ENCODE measurements around the gene GET4. TPM values are rescaled to one million over a fixed set of nuclear protein-coding genes. Genes with fewer than 3 reads are reported as not detected.

GET4 gene
- total and polyA plus RNA-seq, 2 of the 4 experiments (the other 2 are of a cell fraction), result 11.3 to 30.9 TPM

DNA sequence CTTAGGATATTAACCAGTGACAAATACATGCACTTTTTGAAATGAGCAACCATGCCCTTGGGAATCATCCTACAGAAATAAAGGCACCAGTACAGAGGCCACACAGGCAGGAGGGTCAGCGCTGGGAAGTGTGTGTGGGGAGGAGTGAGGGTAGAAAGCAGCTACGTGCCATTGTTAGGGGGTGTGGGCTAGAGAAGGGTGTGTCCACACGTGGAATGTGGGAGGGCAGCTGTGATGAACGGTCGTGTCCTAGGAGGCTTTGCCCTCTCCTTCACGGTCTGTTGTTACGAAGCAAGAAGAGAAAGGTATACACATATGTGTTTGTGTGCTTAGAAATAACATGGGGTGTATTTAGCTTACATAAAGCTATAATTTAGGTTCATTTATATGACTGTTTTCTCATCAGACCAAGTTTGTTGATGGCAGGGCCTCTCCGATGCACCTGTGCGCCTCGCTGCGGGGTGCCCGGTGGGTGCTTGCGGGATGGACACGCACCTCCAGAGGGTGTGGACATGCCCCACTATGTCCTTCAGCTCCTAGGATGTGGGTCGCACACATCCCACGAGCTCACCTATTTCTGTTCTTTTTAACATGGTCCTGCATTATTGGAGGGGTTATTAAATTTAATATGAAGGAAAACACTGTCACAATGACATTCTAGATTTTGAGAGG is 16.9 kb upstream of the GET4 start:
- Histone ChIP-seq H3K4me1 (ENCODE audit: control insufficient read depth, insufficient read depth, low read length) (no peaks in the 10 kb centered on the region), H3K27ac (ENCODE audit: insufficient read depth, low read length) (no peak overlapping the region), H3K14ac (replicated peaks; ENCODE audit: low read depth, low read length) (no peak overlapping the region), H4K8ac (ENCODE audit: low read depth in 2 of 2, low read length in 2 of 2) (no peak overlapping the region), H4K91ac (ENCODE audit: insufficient read depth, low read depth, low read length) (no peak overlapping the region), H3K4me2 (ENCODE audit: low read depth, low read length) (no peak overlapping the region), H3K56ac (ENCODE audit: extremely low read depth, insufficient read depth, low read length) (no peak overlapping the region), H3K27me3 (ENCODE audit: control insufficient read depth, insufficient read depth, low read length) (no peaks in the 10 kb centered on the region), H2AK5ac (ENCODE audit: low read depth, low read length) (no peak overlapping the region), H2BK5ac (ENCODE audit: low read depth, low read length, poor library complexity, severe bottlenecking) (no peak overlapping the region), H3K9ac (ENCODE audit: low read depth, low read length) (no peak overlapping the region), H2BK15ac (ENCODE audit: low read depth, low read length) (no peak overlapping the region), H4K20me1 (ENCODE audit: insufficient read depth, low read length) (no peaks in the 10 kb centered on the region; the same call in 1 of the 2 replicates), H4K5ac (ENCODE audit: low read depth, low read length) (no peak overlapping the region), H2AK9ac (replicated peaks; ENCODE audit: low read depth, low read length, poor library complexity) (no peak overlapping the region), H3K79me1 (ENCODE audit: low read depth in 1 of 2, low read length in 2 of 2) (peaks cover 2 to 9% of the 10 kb centered on the region in 2 experiments; a peak in 2 of 4 replicates), H3K23ac (ENCODE audit: low read depth, low read length) (no peak overlapping the region), H2BK20ac (ENCODE audit: low read depth, low read length) (no peak overlapping the region), H3K4me3 (ENCODE audit: insufficient read depth, low read depth, low read length) (no peak overlapping the region), H3K4ac (ENCODE audit: low read depth, low read length) (no peak overlapping the region), H3K36me3 (ENCODE audit: control insufficient read depth, insufficient read depth, low read length) (peaks cover 65% of the 10 kb centered on the region), H2BK120ac (ENCODE audit: low read depth, low read length) (no peak overlapping the region), H3K18ac (ENCODE audit: low read depth, low read length) (no peak overlapping the region), H3K9me3 (ENCODE audit: control insufficient read depth, insufficient read depth, low read length) (no peaks in the 10 kb centered on the region), H3K9me1 (ENCODE audit: insufficient read depth, low read length) (no peaks in the 10 kb centered on the region), H2AFZ (replicated peaks; ENCODE audit: low read length, poor library complexity) (no peak overlapping the region)
- CTCF ChIA-PET, result interaction anchor here (1.8 kb wide), 1 partner anchor 8 kb away, joined by 4 read pairs; no protein-coding TSS in a partner anchor
- no TSS peak for BruUV-seq (replicated peaks)
- in situ Hi-C loops (cut with MboI; ENCODE audit: low sequenced_read_pairs) (no loop called here), intact Hi-C loops (cut with micrococcal nuclease) (no loop called here), dilution Hi-C loops (cut with HindIII; ENCODE audit: low sequenced_read_pairs, unreplicated experiment) (no loop called here)
- POLR2A ChIA-PET (ENCODE audit: unreplicated experiment), result no interaction called here
- no peak for TF ChIP-seq RFX5 (IDR thresholded peaks at IDR 0.05; ENCODE audit: low read depth, low read length)
- TF ChIP-seq SMC3 (IDR thresholded peaks at IDR 0.05; ENCODE audit: low read depth, low read length), result no peak
- TF ChIP-seq MAFK (IDR thresholded peaks at IDR 0.05; ENCODE audit: low read depth, low read length), result no peak
- TF ChIP-seq NFE2L2 (IDR thresholded peaks at IDR 0.05; ENCODE audit: low read depth, low read length), result no peak
- TF ChIP-seq RAD21 (IDR thresholded peaks at IDR 0.05; ENCODE audit: low read length), result no peak
- no peak for TF ChIP-seq MXI1 (IDR thresholded peaks at IDR 0.05; ENCODE audit: borderline replicate concordance, low read depth, low read length)
- TF ChIP-seq POLR2A (IDR thresholded peaks at IDR 0.05; ENCODE audit: low read depth, low read length), result no peak
- no peak for TF ChIP-seq MAZ (IDR thresholded peaks at IDR 0.05; ENCODE audit: borderline replicate concordance, low read depth, low read length)
- no peak for TF ChIP-seq BHLHE40 (IDR thresholded peaks at IDR 0.05; ENCODE audit: low read depth, low read length)
- no peak for TF ChIP-seq FOS (IDR thresholded peaks at IDR 0.05; ENCODE audit: low read depth, low read length)
- TF ChIP-seq, protein P1, sequence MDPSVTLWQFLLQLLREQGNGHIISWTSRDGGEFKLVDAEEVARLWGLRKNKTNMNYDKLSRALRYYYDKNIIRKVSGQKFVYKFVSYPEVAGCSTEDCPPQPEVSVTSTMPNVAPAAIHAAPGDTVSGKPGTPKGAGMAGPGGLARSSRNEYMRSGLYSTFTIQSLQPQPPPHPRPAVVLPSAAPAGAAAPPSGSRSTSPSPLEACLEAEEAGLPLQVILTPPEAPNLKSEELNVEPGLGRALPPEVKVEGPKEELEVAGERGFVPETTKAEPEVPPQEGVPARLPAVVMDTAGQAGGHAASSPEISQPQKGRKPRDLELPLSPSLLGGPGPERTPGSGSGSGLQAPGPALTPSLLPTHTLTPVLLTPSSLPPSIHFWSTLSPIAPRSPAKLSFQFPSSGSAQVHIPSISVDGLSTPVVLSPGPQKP (IDR thresholded peaks at IDR 0.05; ENCODE audit: borderline replicate concordance, low read depth, low read length), result no peak
- TF ChIP-seq, protein P2, sequence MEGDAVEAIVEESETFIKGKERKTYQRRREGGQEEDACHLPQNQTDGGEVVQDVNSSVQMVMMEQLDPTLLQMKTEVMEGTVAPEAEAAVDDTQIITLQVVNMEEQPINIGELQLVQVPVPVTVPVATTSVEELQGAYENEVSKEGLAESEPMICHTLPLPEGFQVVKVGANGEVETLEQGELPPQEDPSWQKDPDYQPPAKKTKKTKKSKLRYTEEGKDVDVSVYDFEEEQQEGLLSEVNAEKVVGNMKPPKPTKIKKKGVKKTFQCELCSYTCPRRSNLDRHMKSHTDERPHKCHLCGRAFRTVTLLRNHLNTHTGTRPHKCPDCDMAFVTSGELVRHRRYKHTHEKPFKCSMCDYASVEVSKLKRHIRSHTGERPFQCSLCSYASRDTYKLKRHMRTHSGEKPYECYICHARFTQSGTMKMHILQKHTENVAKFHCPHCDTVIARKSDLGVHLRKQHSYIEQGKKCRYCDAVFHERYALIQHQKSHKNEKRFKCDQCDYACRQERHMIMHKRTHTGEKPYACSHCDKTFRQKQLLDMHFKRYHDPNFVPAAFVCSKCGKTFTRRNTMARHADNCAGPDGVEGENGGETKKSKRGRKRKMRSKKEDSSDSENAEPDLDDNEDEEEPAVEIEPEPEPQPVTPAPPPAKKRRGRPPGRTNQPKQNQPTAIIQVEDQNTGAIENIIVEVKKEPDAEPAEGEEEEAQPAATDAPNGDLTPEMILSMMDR (conservative IDR thresholded peaks at IDR 0.05; ENCODE audit: low read depth, low read length), result no peak
- no peak for TF ChIP-seq RCOR1 (IDR thresholded peaks at IDR 0.05; ENCODE audit: insufficient replicate concordance, low read length)
- TF ChIP-seq CEBPB (IDR thresholded peaks at IDR 0.05; ENCODE audit: low read depth, low read length), result no peak
- DNase-seq (no peak), ATAC-seq (ENCODE audit: low read depth) (no peak)
- 80% methylated on average over 2 of the region's 16 CpGs; no CpG with 5 or more reads in 1 of the 2 experiments for WGBS, 2 experiments (ENCODE audit: extremely low coverage in 2 of 2, insufficient read length in 1 of 2)

Measured in IMR-90 (cell line).